Nephron (organoid): ENCODE measurements around the gene FOXO1.

ENCODE experiments used
- H3K27ac Mint-ChIP-seq, 3 experiments: 2 replicates each; pipeline ENCODE4 v1.8.0; 2020; ENCODE audit warnings: mixed read lengths in 3 of 3, mild to moderate bottlenecking in 2 of 3, moderate library complexity in 1 of 3
- H3K27me3 Mint-ChIP-seq: 2 replicates; pipeline ENCODE4 v1.8.0; 2021; ENCODE audit warnings: low read depth, mild to moderate bottlenecking, moderate library complexity, mixed read lengths
- H3K36me3 Mint-ChIP-seq: 2 replicates; pipeline ENCODE4 v1.8.0; 2020; ENCODE audit warnings: low read depth, mixed read lengths
- H3K4me1 Mint-ChIP-seq: 2 replicates; pipeline ENCODE4 v1.8.0; 2020; ENCODE audit warnings: mixed read lengths
- H3K4me3 Mint-ChIP-seq, 3 experiments: 2 replicates each; pipeline ENCODE4 v1.8.0; 2020; ENCODE audit warnings: mild to moderate bottlenecking in 3 of 3, mixed read lengths in 3 of 3, moderate library complexity in 2 of 3
- H3K9me3 Mint-ChIP-seq: 2 replicates; pipeline ENCODE4 v1.8.0; 2020; ENCODE audit warnings: mixed read lengths
- TF ChIP-seq, protein P1 (sequence below), 3 experiments: fragments of 200-600 bp; sonication (generic); IDR thresholded peaks; one replicate each; pipeline ENCODE4 v1.5.0; 2021; ENCODE audit warnings: antibody characterized with exemption in 3 of 3; ENCODE audit not compliant: unreplicated experiment in 3 of 3

FOXO1 gene

DNA sequence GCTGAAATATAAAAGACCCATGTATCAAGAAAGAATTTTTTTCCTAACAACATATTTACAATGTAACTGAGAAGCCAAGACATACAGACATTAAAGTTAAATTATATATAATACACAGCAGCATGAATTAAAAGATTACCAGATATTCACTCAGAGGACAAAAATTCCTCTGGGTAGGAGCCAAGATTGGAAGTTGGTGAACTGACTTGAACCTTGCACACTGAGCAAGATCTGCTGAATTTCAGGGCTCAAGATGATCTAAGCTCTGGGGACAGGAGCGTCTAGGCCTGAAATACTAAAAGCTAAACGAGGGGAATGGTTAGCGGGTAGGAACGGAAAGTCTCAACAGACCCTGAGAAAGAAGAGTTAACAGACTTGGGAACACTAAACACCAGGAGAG, 8.5 kb downstream of the FOXO1 start:
- TF ChIP-seq, protein P1, sequence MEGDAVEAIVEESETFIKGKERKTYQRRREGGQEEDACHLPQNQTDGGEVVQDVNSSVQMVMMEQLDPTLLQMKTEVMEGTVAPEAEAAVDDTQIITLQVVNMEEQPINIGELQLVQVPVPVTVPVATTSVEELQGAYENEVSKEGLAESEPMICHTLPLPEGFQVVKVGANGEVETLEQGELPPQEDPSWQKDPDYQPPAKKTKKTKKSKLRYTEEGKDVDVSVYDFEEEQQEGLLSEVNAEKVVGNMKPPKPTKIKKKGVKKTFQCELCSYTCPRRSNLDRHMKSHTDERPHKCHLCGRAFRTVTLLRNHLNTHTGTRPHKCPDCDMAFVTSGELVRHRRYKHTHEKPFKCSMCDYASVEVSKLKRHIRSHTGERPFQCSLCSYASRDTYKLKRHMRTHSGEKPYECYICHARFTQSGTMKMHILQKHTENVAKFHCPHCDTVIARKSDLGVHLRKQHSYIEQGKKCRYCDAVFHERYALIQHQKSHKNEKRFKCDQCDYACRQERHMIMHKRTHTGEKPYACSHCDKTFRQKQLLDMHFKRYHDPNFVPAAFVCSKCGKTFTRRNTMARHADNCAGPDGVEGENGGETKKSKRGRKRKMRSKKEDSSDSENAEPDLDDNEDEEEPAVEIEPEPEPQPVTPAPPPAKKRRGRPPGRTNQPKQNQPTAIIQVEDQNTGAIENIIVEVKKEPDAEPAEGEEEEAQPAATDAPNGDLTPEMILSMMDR (IDR thresholded peaks at IDR 0.05; ENCODE audit: unreplicated experiment in 3 of 3), result no peak
- H3K4me1 Mint-ChIP-seq, result peaks cover 44% of the 10 kb centered on the region
- H3K27me3 Mint-ChIP-seq, result peaks cover 3% of the 10 kb centered on the region
- no peaks in the 10 kb centered on the region for H3K36me3 Mint-ChIP-seq
- no peaks in the 10 kb centered on the region for H3K9me3 Mint-ChIP-seq
- H3K4me3 Mint-ChIP-seq, result no peak overlapping the region
- H3K27ac Mint-ChIP-seq, result no peak overlapping the region

- Mint-ChIP-seq H3K4me1 (peaks cover 38% of the 10 kb centered on the region), H3K4me3 (no peak overlapping the region), H3K36me3 (no peaks in the 10 kb centered on the region), H3K9me3 (no peaks in the 10 kb centered on the region), H3K27me3 (peaks cover 3% of the 10 kb centered on the region), H3K27ac (no peak overlapping the region)
- TF ChIP-seq, protein P1 (IDR thresholded peaks at IDR 0.05; ENCODE audit: unreplicated experiment in 3 of 3), result no peak
Observed at GRCh38 chr13:40657307-40657706, 9.1 kb downstream of the FOXO1 start.

- peaks cover 36% of the 10 kb centered on the region for H3K4me1 Mint-ChIP-seq
- H3K36me3 Mint-ChIP-seq, result no peaks in the 10 kb centered on the region
- no peak overlapping the region for H3K4me3 Mint-ChIP-seq
- no peaks in the 10 kb centered on the region for H3K27me3 Mint-ChIP-seq
- no peaks in the 10 kb centered on the region for H3K9me3 Mint-ChIP-seq
- TF ChIP-seq, protein P1 (IDR thresholded peaks at IDR 0.05; ENCODE audit: unreplicated experiment in 3 of 3), result no peak
- H3K27ac Mint-ChIP-seq, result no peak overlapping the region
Observed at GRCh38 chr13:40656358-40656757, 10.1 kb downstream of the FOXO1 start.

DNA sequence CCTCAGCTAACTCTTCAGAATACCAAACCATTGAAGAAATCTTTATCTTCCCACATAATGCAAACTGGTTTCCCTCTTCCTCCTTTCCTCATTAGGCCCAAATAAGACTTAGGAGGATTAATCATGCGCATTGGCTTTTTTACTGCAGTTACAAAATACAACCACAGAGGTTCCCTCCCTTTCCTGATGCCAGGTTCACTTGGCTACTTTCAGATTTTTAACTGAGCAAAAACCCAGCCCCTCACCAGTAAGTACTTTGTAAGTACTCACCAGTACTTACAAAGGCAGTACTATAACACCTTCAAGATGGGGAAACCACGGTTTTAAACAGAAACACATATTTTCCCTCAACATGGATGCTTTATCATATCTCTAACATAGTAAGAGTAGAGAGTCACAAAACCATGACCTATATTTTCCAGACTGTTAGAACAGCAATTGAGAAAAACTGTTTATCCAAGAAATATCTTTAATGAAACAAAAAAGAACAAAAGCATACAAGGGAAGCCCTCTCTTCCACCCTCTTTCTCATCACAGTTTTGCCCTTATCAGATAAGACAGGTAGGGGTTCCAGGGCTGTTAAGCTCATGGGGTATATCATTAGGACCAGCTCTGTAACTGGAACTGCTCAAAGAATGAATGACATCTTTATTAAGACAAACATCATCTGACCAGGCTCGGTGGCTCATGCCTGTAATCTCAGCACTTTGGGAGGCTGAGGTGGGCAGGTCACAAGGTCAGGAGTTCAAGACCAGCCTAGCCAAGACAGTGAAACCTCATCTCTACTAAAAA, 12.7 kb downstream of the FOXO1 start:
- Mint-ChIP-seq H3K27me3 (no peaks in the 10 kb centered on the region), H3K36me3 (no peaks in the 10 kb centered on the region), H3K9me3 (no peaks in the 10 kb centered on the region), H3K4me1 (peaks cover 33% of the 10 kb centered on the region), H3K27ac (peak overlapping the region in 1 of 3 experiments; percentile 30), H3K4me3 (no peak overlapping the region)
- TF ChIP-seq, protein P1 (IDR thresholded peaks at IDR 0.05; ENCODE audit: unreplicated experiment in 3 of 3), result no peak

DNA sequence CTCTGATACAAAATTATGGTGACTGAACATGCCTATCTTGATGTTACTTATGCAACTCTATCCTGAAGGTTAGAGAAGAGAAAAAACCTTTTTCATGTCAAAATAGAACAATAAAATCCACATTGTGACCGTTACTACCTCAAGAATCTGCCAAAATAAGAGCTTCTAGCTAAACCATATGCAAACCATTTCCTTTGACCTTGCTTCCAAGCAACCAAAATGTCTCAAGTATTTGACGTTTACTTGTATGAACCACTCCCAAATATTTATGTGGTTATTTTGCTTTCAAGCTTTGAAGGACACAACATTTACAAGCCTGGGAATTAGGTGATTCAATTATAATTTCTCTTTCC, 13.9 kb downstream of the FOXO1 start:
- H3K27me3 Mint-ChIP-seq, result no peaks in the 10 kb centered on the region
- no peaks in the 10 kb centered on the region for H3K9me3 Mint-ChIP-seq
- peaks cover 31% of the 10 kb centered on the region for H3K4me1 Mint-ChIP-seq
- no peaks in the 10 kb centered on the region for H3K36me3 Mint-ChIP-seq
- H3K4me3 Mint-ChIP-seq, result no peak overlapping the region
- TF ChIP-seq, protein P1 (IDR thresholded peaks at IDR 0.05; ENCODE audit: unreplicated experiment in 3 of 3), result no peak
- H3K27ac Mint-ChIP-seq, result no peak overlapping the region
